GM23338 (cell line): ENCODE measurements around the gene SERPINH1. TPM values are rescaled to one million over a fixed set of nuclear protein-coding genes. Genes with fewer than 3 reads are reported as not detected.

ENCODE experiments used
- ATAC-seq: fragments of 200-7000 bp; cut with Tn5 transposase; 3 replicates; pipeline ENCODE4 v1.9.1; 2020
- DNase-seq: peaks from one replicate; pipeline ENCODE4 v3.0.0-alpha.2; 2015; ENCODE audit warnings: low spot score
- H2AFZ ChIP-seq: fragments of 200-600 bp; sonication (generic); 2 replicates; pipeline ENCODE4 v1.8.0; 2016; ENCODE audit warnings: antibody characterized with exemption, mild to moderate bottlenecking, moderate library complexity
- H3F3A ChIP-seq: fragments of 200-600 bp; sonication (generic); replicated peaks from 2 replicates; pipeline ENCODE4 v1.8.0; 2017; ENCODE audit warnings: antibody characterized with exemption, mixed run types, low read depth
- H3K27ac ChIP-seq: fragments of 200-600 bp; sonication (generic); 2 replicates; pipeline ENCODE4 v1.6.1; 2016; ENCODE audit warnings: low read depth
- H3K27me3 ChIP-seq: fragments of 200-600 bp; sonication (generic); 2 replicates; pipeline ENCODE4 v1.8.0; 2016; ENCODE audit warnings: mild to moderate bottlenecking, mixed run types, moderate library complexity; ENCODE audit not compliant: insufficient read depth
- H3K36me3 ChIP-seq: fragments of 200-600 bp; sonication (generic); 2 replicates; pipeline ENCODE4 v1.8.0; 2016; ENCODE audit warnings: mild to moderate bottlenecking; ENCODE audit not compliant: insufficient read depth
- H3K4me1 ChIP-seq: fragments of 200-600 bp; sonication (generic); 2 replicates; pipeline ENCODE4 v1.8.0; 2016; ENCODE audit warnings: mild to moderate bottlenecking, moderate library complexity; ENCODE audit not compliant: insufficient read depth
- H3K4me2 ChIP-seq: fragments of 200-600 bp; sonication (generic); 2 replicates; pipeline ENCODE4 v1.7.1; 2017; ENCODE audit warnings: mixed run types
- H3K4me3 ChIP-seq: fragments of 200-600 bp; sonication (generic); 2 replicates; pipeline ENCODE4 v1.6.1; 2016; ENCODE audit warnings: mixed run types
- H3K79me2 ChIP-seq: fragments of 200-600 bp; sonication (generic); replicated peaks from 2 replicates; pipeline ENCODE4 v1.8.0; 2017; ENCODE audit warnings: mild to moderate bottlenecking; ENCODE audit not compliant: insufficient read depth
- H3K9me2 ChIP-seq: fragments of 200-600 bp; sonication (generic); 2 replicates; pipeline ENCODE4 v1.8.0; 2017; ENCODE audit not compliant: insufficient read depth
- H4K20me1 ChIP-seq: fragments of 200-600 bp; sonication (generic); replicated peaks from 2 replicates; pipeline ENCODE4 v1.8.0; 2017; ENCODE audit warnings: mild to moderate bottlenecking; ENCODE audit not compliant: insufficient read depth
- H3K27ac Mint-ChIP-seq: 2 replicates; pipeline ENCODE4 v1.8.0; 2020; ENCODE audit warnings: inconsistent platforms, mild to moderate bottlenecking, moderate library complexity, mixed read lengths
- H3K27me3 Mint-ChIP-seq: 3 replicates; pipeline ENCODE4 v1.8.0; 2022; ENCODE audit warnings: low read depth, mild to moderate bottlenecking, moderate library complexity, mixed read lengths, inconsistent platforms; ENCODE audit not compliant: insufficient read depth, poor library complexity
- H3K36me3 Mint-ChIP-seq: 3 replicates; pipeline ENCODE4 v1.8.0; 2021; ENCODE audit warnings: low read depth, mild to moderate bottlenecking, inconsistent platforms, moderate library complexity, mixed read lengths
- H3K4me1 Mint-ChIP-seq: 3 replicates; pipeline ENCODE4 v1.8.0; 2020; ENCODE audit warnings: mild to moderate bottlenecking, inconsistent platforms, mixed read lengths
- H3K4me3 Mint-ChIP-seq: 3 replicates; pipeline ENCODE4 v1.8.0; 2021; ENCODE audit warnings: moderate library complexity, mild to moderate bottlenecking, inconsistent platforms, mixed read lengths
- H3K9me3 Mint-ChIP-seq: 3 replicates; pipeline ENCODE4 v1.8.0; 2020; ENCODE audit warnings: moderate library complexity, mild to moderate bottlenecking, inconsistent platforms, mixed read lengths
- CREB1 ChIP-seq: fragments of 250-450 bp; sonication (Bioruptor Pico); IDR thresholded peaks from 2 replicates; pipeline ENCODE4 v1.5.0; 2020; ENCODE audit warnings: low read depth, mild to moderate bottlenecking, moderate library complexity
- CTCF ChIP-seq, 2 experiments: fragments of 200-600 bp in 1 of 2; sonication (generic) in 1 of 2; conservative IDR thresholded peaks; 2 replicates each; pipeline versions ENCODE4 v1.5.1 to v1.6.1; 2016 to 2017; ENCODE audit warnings: antibody characterized with exemption in 2 of 2, low read depth in 2 of 2, mild to moderate bottlenecking in 2 of 2, moderate library complexity in 1 of 2
- POLR2AphosphoS5 ChIP-seq: IDR thresholded peaks from 2 replicates; pipeline ENCODE4 v1.6.1; 2016; ENCODE audit warnings: antibody characterized with exemption, low read depth
- polyA plus RNA-seq: library from polyadenylated mRNA; unstranded; fragments of >200 nt; fragmentation: Nextera tagmentation; extraction: Ambion mirVana; gene quantifications from 2 replicates; pipeline ENCODE4 v1.2.1, GENCODE V29; 2016
- total RNA-seq: library from RNA; depleted of rRNA; stranded (reverse); fragments of >200 nt; shearing (Covaris generic); gene quantifications from 2 replicates; pipeline ENCODE4 v1.2.3, GENCODE V29; 2014
- TF ChIP-seq, protein P1 (sequence below): fragments of 250-450 bp; sonication (Bioruptor Pico); IDR thresholded peaks from 2 replicates; pipeline ENCODE4 v1.5.0; 2020; ENCODE audit warnings: mild to moderate bottlenecking, moderate library complexity

SERPINH1 gene
- total and polyA plus RNA-seq, 2 experiments from 2014 or later, result 238 to 1,217 TPM

- peak overlapping the region; percentile 73; the same call in 1 of the 2 replicates for H2AFZ ChIP-seq
- no peaks in the 10 kb centered on the region for H3K27me3 ChIP-seq
- H3K79me2 ChIP-seq, result no peaks in the 10 kb centered on the region
- Mint-ChIP-seq H3K4me3 (no peak overlapping the region; the same call in 2 of the 3 replicates), H3K36me3 (peaks cover 3% of the 10 kb centered on the region; the same call in 2 of the 3 replicates), H3K4me1 (peaks cover 9% of the 10 kb centered on the region), H3K9me3 (peaks cover 4% of the 10 kb centered on the region; the same call in 1 of the 3 replicates), H3K27ac (no peak overlapping the region; the same call in 1 of the 2 replicates), H3K27me3 (peaks cover 7% of the 10 kb centered on the region)
- no peaks in the 10 kb centered on the region; the same call in 1 of the 2 replicates for H3K4me1 ChIP-seq
- peak overlapping the region; percentile 39 for H3K4me2 ChIP-seq
- H3K36me3 ChIP-seq, result no peaks in the 10 kb centered on the region
- ATAC-seq, result peak; percentile 94
- no peak overlapping the region for H3K27ac ChIP-seq
- peak; percentile 89 for DNase-seq
- no peak overlapping the region for H3K4me3 ChIP-seq
- H4K20me1 ChIP-seq, result no peaks in the 10 kb centered on the region
- no peaks in the 10 kb centered on the region for H3F3A ChIP-seq
- H3K9me2 ChIP-seq, result no peaks in the 10 kb centered on the region
- TF ChIP-seq POLR2AphosphoS5 (no peak), CREB1 (CRISPR knock-in tag) (no peak), CTCF (conservative IDR thresholded peaks at IDR 0.05; ENCODE audit: low read depth in 2 of 2) (peak; percentile 88 to 94)
- TF ChIP-seq, protein P1, sequence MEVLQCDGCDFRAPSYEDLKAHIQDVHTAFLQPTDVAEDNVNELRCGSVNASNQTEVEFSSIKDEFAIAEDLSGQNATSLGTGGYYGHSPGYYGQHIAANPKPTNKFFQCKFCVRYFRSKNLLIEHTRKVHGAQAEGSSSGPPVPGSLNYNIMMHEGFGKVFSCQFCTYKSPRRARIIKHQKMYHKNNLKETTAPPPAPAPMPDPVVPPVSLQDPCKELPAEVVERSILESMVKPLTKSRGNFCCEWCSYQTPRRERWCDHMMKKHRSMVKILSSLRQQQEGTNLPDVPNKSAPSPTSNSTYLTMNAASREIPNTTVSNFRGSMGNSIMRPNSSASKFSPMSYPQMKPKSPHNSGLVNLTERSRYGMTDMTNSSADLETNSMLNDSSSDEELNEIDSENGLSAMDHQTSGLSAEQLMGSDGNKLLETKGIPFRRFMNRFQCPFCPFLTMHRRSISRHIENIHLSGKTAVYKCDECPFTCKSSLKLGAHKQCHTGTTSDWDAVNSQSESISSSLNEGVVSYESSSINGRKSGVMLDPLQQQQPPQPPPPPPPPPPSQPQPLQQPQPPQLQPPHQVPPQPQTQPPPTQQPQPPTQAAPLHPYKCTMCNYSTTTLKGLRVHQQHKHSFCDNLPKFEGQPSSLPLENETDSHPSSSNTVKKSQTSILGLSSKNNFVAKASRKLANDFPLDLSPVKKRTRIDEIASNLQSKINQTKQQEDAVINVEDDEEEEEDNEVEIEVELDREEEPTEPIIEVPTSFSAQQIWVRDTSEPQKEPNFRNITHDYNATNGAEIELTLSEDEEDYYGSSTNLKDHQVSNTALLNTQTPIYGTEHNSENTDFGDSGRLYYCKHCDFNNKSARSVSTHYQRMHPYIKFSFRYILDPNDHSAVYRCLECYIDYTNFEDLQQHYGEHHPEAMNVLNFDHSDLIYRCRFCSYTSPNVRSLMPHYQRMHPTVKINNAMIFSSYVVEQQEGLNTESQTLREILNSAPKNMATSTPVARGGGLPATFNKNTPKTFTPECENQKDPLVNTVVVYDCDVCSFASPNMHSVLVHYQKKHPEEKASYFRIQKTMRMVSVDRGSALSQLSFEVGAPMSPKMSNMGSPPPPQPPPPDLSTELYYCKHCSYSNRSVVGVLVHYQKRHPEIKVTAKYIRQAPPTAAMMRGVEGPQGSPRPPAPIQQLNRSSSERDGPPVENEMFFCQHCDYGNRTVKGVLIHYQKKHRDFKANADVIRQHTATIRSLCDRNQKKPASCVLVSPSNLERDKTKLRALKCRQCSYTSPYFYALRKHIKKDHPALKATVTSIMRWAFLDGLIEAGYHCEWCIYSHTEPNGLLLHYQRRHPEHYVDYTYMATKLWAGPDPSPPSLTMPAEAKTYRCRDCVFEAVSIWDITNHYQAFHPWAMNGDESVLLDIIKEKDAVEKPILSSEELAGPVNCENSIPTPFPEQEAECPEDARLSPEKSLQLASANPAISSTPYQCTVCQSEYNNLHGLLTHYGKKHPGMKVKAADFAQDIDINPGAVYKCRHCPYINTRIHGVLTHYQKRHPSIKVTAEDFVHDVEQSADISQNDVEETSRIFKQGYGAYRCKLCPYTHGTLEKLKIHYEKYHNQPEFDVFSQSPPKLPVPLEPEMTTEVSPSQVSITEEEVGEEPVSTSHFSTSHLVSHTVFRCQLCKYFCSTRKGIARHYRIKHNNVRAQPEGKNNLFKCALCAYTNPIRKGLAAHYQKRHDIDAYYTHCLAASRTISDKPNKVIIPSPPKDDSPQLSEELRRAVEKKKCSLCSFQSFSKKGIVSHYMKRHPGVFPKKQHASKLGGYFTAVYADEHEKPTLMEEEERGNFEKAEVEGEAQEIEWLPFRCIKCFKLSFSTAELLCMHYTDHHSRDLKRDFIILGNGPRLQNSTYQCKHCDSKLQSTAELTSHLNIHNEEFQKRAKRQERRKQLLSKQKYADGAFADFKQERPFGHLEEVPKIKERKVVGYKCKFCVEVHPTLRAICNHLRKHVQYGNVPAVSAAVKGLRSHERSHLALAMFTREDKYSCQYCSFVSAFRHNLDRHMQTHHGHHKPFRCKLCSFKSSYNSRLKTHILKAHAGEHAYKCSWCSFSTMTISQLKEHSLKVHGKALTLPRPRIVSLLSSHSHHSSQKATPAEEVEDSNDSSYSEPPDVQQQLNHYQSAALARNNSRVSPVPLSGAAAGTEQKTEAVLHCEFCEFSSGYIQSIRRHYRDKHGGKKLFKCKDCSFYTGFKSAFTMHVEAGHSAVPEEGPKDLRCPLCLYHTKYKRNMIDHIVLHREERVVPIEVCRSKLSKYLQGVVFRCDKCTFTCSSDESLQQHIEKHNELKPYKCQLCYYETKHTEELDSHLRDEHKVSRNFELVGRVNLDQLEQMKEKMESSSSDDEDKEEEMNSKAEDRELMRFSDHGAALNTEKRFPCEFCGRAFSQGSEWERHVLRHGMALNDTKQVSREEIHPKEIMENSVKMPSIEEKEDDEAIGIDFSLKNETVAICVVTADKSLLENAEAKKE (CRISPR knock-in tag), result no peak
Observed at GRCh38 chr11:75547617-75548058, 14.4 kb upstream of the SERPINH1 start.
